IMR-90 (cell line): Measurements from ENCODE around the gene CUX1. TPM values are rescaled to one million over a fixed set of nuclear protein-coding genes. Genes with fewer than 3 reads are reported as not detected.

Experiments
- ATAC-seq: fragments of 200-7000 bp; cut with Tn5 transposase; 2 replicates; pipeline ENCODE4 v1.9.1; 2020; ENCODE audit warnings: low read depth, mild to moderate bottlenecking, moderate library complexity
- BruUV-seq: library from RNA; stranded (reverse); fragments of 400-500 nt; replicated peaks from 2 replicates; lab custom pipeline; 2021; lab: Mats Ljungman, UMichigan
- CTCF ChIA-PET: fragments of 300-600 bp; formaldehyde crosslinking; extraction: SDS; loops from one replicate; lab custom pipeline; 2021; ENCODE audit warnings: antibody characterized with exemption; lab: Yijun Ruan, JAX
- POLR2A ChIA-PET: fragments of 300-600 bp; sonication (Branson Sonifier 250); formaldehyde crosslinking; loops from one replicate; lab custom pipeline; 2022; ENCODE audit warnings: antibody characterized with exemption; ENCODE audit not compliant: unreplicated experiment; lab: Charles Lee
- DNase-seq: peaks from one replicate; pipeline ENCODE4 v3.0.0; 2013
- H2AFZ ChIP-seq: replicated peaks from 2 replicates; pipeline ENCODE3; 2013; ENCODE audit warnings: low read length, mild to moderate bottlenecking; ENCODE audit not compliant: poor library complexity
- H2AK5ac ChIP-seq: 2 replicates; pipeline ENCODE4 v1.6.1; 2013; ENCODE audit warnings: low read depth, low read length, inconsistent platforms
- H2AK9ac ChIP-seq: replicated peaks from 2 replicates; pipeline ENCODE3; 2013; ENCODE audit warnings: mild to moderate bottlenecking, low read depth, low read length, moderate library complexity; ENCODE audit not compliant: poor library complexity
- H2BK120ac ChIP-seq: 2 replicates; pipeline ENCODE4 v1.6.1; 2013; ENCODE audit warnings: low read depth, low read length, inconsistent platforms
- H2BK15ac ChIP-seq: 3 replicates; pipeline ENCODE4 v1.6.1; 2013; ENCODE audit warnings: low read depth, low read length, inconsistent platforms
- H2BK20ac ChIP-seq: 2 replicates; pipeline ENCODE4 v1.6.1; 2013; ENCODE audit warnings: low read depth, mild to moderate bottlenecking, inconsistent platforms, low read length, moderate library complexity
- H2BK5ac ChIP-seq: 2 replicates; pipeline ENCODE4 v1.6.1; 2013; ENCODE audit warnings: mild to moderate bottlenecking, low read depth, low read length, inconsistent platforms; ENCODE audit not compliant: poor library complexity, severe bottlenecking
- H3K14ac ChIP-seq: replicated peaks from 2 replicates; pipeline ENCODE4 v1.6.1; 2013; ENCODE audit warnings: low read depth, low read length, inconsistent platforms
- H3K18ac ChIP-seq: 2 replicates; pipeline ENCODE4 v1.6.1; 2013; ENCODE audit warnings: low read depth, low read length, control low read depth
- H3K23ac ChIP-seq: 2 replicates; pipeline ENCODE4 v1.6.1; 2013; ENCODE audit warnings: low read depth, low read length, inconsistent platforms
- H3K27ac ChIP-seq: 2 replicates; pipeline ENCODE4 v1.5.1; 2013; ENCODE audit warnings: mild to moderate bottlenecking, control low read depth, low read length; ENCODE audit not compliant: insufficient read depth
- H3K27me3 ChIP-seq: 2 replicates; pipeline ENCODE4 v1.6.1; 2013; ENCODE audit warnings: low read length; ENCODE audit not compliant: control insufficient read depth, insufficient read depth
- H3K36me3 ChIP-seq: 2 replicates; pipeline ENCODE4 v1.6.1; 2013; ENCODE audit warnings: low read length, mixed read lengths; ENCODE audit not compliant: control insufficient read depth, insufficient read depth
- H3K4ac ChIP-seq: 2 replicates; pipeline ENCODE4 v1.6.1; 2013; ENCODE audit warnings: low read depth, low read length, inconsistent platforms
- H3K4me1 ChIP-seq: 2 replicates; pipeline ENCODE4 v1.6.1; 2013; ENCODE audit warnings: low read length, mixed read lengths; ENCODE audit not compliant: control insufficient read depth, insufficient read depth
- H3K4me2 ChIP-seq: 2 replicates; pipeline ENCODE4 v1.6.1; 2013; ENCODE audit warnings: low read depth, mild to moderate bottlenecking, control low read depth, low read length, moderate library complexity
- H3K4me3 ChIP-seq: 2 replicates; pipeline ENCODE4 v1.5.1; 2013; ENCODE audit warnings: low read depth, mild to moderate bottlenecking, control low read depth, low read length, moderate library complexity; ENCODE audit not compliant: insufficient read depth
- H3K56ac ChIP-seq: 2 replicates; pipeline ENCODE4 v1.6.1; 2013; ENCODE audit warnings: low read length, inconsistent platforms; ENCODE audit not compliant: insufficient read depth; ENCODE audit errors: extremely low read depth
- H3K79me1 ChIP-seq, 2 experiments: 2 replicates each; pipeline ENCODE4 v1.6.1; 2013; ENCODE audit warnings: low read length in 2 of 2, inconsistent platforms in 1 of 2, low read depth in 1 of 2
- H3K9ac ChIP-seq: 2 replicates; pipeline ENCODE4 v1.6.1; 2013; ENCODE audit warnings: low read depth, low read length, control low read depth
- H3K9me1 ChIP-seq: 2 replicates; pipeline ENCODE4 v1.6.1; 2013; ENCODE audit warnings: low read length, inconsistent platforms; ENCODE audit not compliant: insufficient read depth
- H3K9me3 ChIP-seq: 2 replicates; pipeline ENCODE4 v1.6.1; 2013; ENCODE audit warnings: low read length; ENCODE audit not compliant: control insufficient read depth, insufficient read depth
- H4K20me1 ChIP-seq: 2 replicates; pipeline ENCODE4 v1.6.1; 2013; ENCODE audit warnings: low read length, inconsistent platforms; ENCODE audit not compliant: insufficient read depth
- H4K5ac ChIP-seq: 2 replicates; pipeline ENCODE4 v1.6.1; 2013; ENCODE audit warnings: mild to moderate bottlenecking, low read depth, low read length, control low read depth
- H4K8ac ChIP-seq, 2 experiments: 2 replicates each; pipeline ENCODE4 v1.6.1; 2013; ENCODE audit warnings: low read depth in 2 of 2, low read length in 2 of 2, control low read depth in 1 of 2, inconsistent platforms in 1 of 2
- H4K91ac ChIP-seq: 2 replicates; pipeline ENCODE4 v1.6.1; 2013; ENCODE audit warnings: low read depth, low read length, inconsistent platforms; ENCODE audit not compliant: insufficient read depth
- BHLHE40 ChIP-seq: fragments of 150-350 bp; IDR thresholded peaks from 2 replicates; pipeline ENCODE4 v1.6.1; 2016; ENCODE audit warnings: mild to moderate bottlenecking, low read depth, low read length
- CEBPB ChIP-seq: IDR thresholded peaks from 2 replicates; pipeline ENCODE4 v1.6.1; 2012; ENCODE audit warnings: low read depth, low read length, improper control_type of control experiment
- CHD1 ChIP-seq: IDR thresholded peaks from 2 replicates; pipeline ENCODE4 v1.6.1; 2012; ENCODE audit warnings: low read depth, low read length, improper control_type of control experiment
- CTCF ChIP-seq: conservative IDR thresholded peaks from 2 replicates; pipeline ENCODE4 v1.5.1; 2012; ENCODE audit warnings: mild to moderate bottlenecking, low read depth, low read length, improper control_type of control experiment
- ELK1 ChIP-seq: fragments of 150-350 bp; IDR thresholded peaks from 2 replicates; pipeline ENCODE4 v1.6.1; 2016; ENCODE audit warnings: low read depth, mild to moderate bottlenecking, low read length, moderate library complexity, borderline replicate concordance
- FOS ChIP-seq: fragments of 150-350 bp; IDR thresholded peaks from 2 replicates; pipeline ENCODE4 v1.6.1; 2016; ENCODE audit warnings: low read depth, low read length
- MAFK ChIP-seq: IDR thresholded peaks from 2 replicates; pipeline ENCODE4 v1.6.1; 2012; ENCODE audit warnings: low read depth, low read length, improper control_type of control experiment
- MAZ ChIP-seq: IDR thresholded peaks from 2 replicates; pipeline ENCODE4 v1.6.1; 2012; ENCODE audit warnings: low read depth, mild to moderate bottlenecking, low read length, improper control_type of control experiment, moderate library complexity, borderline replicate concordance
- MXI1 ChIP-seq: IDR thresholded peaks from 2 replicates; pipeline ENCODE4 v1.6.1; 2012; ENCODE audit warnings: low read depth, mild to moderate bottlenecking, low read length, moderate library complexity, borderline replicate concordance
- NFE2L2 ChIP-seq: fragments of 150-350 bp; IDR thresholded peaks from 2 replicates; pipeline ENCODE4 v1.6.1; 2016; ENCODE audit warnings: low read depth, mild to moderate bottlenecking, low read length
- POLR2A ChIP-seq: IDR thresholded peaks from 2 replicates; pipeline ENCODE4 v1.6.1; 2012; ENCODE audit warnings: mild to moderate bottlenecking, low read depth, low read length
- RAD21 ChIP-seq: IDR thresholded peaks from 2 replicates; pipeline ENCODE4 v1.6.1; 2012; ENCODE audit warnings: low read length, improper control_type of control experiment
- RCOR1 ChIP-seq: IDR thresholded peaks from 2 replicates; pipeline ENCODE4 v1.6.1; 2012; ENCODE audit warnings: mild to moderate bottlenecking, low read length, improper control_type of control experiment; ENCODE audit not compliant: insufficient replicate concordance
- RFX5 ChIP-seq: IDR thresholded peaks from 2 replicates; pipeline ENCODE4 v1.8.0; 2012; ENCODE audit warnings: low read depth, mild to moderate bottlenecking, low read length, moderate library complexity
- SMC3 ChIP-seq: fragments of 150-350 bp; IDR thresholded peaks from 2 replicates; pipeline ENCODE4 v1.6.1; 2016; ENCODE audit warnings: low read depth, mild to moderate bottlenecking, antibody characterized with exemption, low read length, moderate library complexity
- USF2 ChIP-seq: fragments of 150-350 bp; IDR thresholded peaks from 2 replicates; pipeline ENCODE4 v1.6.1; 2017; ENCODE audit warnings: mild to moderate bottlenecking, antibody characterized with exemption, low read length, low read depth
- WGBS, 2 experiments: methylation state at CpG; one replicate each; pipeline versions ENCODE4 v1.1.5 to v1.1.7; 2013; ENCODE audit warnings: missing lambda C conversion rate in 2 of 2; ENCODE audit not compliant: insufficient read length in 1 of 2; ENCODE audit errors: extremely low coverage in 2 of 2; 5-methylcytosine and 5-hydroxymethylcytosine counted together
- dilution Hi-C: fragments of 300-500 bp; cut with HindIII; formaldehyde crosslinking; loops from one replicate; pipeline ENCODE4 v1.14.3; 2018; ENCODE audit warnings: low sequenced_read_pairs; ENCODE audit not compliant: unreplicated experiment
- in situ Hi-C: fragments of 300-500 bp; cut with MboI; formaldehyde crosslinking; loops from 3 replicates; pipeline ENCODE4 v1.14.3; 2019; ENCODE audit warnings: low sequenced_read_pairs, inconsistent platforms, mixed read lengths
- intact Hi-C: fragments of 100-400 bp; cut with micrococcal nuclease; formaldehyde crosslinking; loops from 2 replicates; pipeline ENCODE4 v1.10.0; 2022
- polyA plus RNA-seq, 3 experiments: library from polyadenylated mRNA; depleted of rRNA; stranded (reverse); fragments of >200 nt; gene quantifications; 2 replicates each; pipeline ENCODE4 v1.2.3, GENCODE V29; 2012; ENCODE audit warnings: low replicate concordance in 1 of 3
- total RNA-seq: library from RNA; depleted of rRNA; stranded (reverse); fragments of >200 nt; gene quantifications from 2 replicates; pipeline ENCODE4 v1.2.3, GENCODE V29; 2012

Gene CUX1
- total and polyA plus RNA-seq, 2 of the 4 experiments (the other 2 are of a cell fraction), result 19.7 to 46.4 TPM

- Histone ChIP-seq H3K36me3 (no peaks in the 10 kb centered on the region), H3K4me1 (peaks cover 18% of the 10 kb centered on the region), H2BK120ac (no peak overlapping the region), H4K91ac (no peak overlapping the region), H2AK9ac (peak overlapping the region; percentile 62), H2AK5ac (no peak overlapping the region), H3K27me3 (no peaks in the 10 kb centered on the region), H3K4ac (no peak overlapping the region), H3K18ac (no peak overlapping the region), H3K23ac (no peak overlapping the region), H3K4me3 (no peak overlapping the region), H4K8ac (no peak overlapping the region), H3K4me2 (no peak overlapping the region), H2AFZ (no peak overlapping the region), H3K14ac (no peak overlapping the region), H3K9me3 (no peaks in the 10 kb centered on the region), H3K79me1 (peaks cover 48 to 87% of the 10 kb centered on the region in 2 experiments), H3K9ac (no peak overlapping the region), H3K27ac (no peak overlapping the region), H3K56ac (no peak overlapping the region), H4K20me1 (peaks cover 41% of the 10 kb centered on the region), H2BK5ac (no peak overlapping the region), H2BK15ac (no peak overlapping the region), H2BK20ac (no peak overlapping the region), H4K5ac (no peak overlapping the region), H3K9me1 (peaks cover 14% of the 10 kb centered on the region)
- TF ChIP-seq SMC3, result no peak
- TF ChIP-seq CEBPB, result no peak
- no peak for TF ChIP-seq POLR2A
- TF ChIP-seq RFX5, result no peak
- TF ChIP-seq MAZ, result no peak
- TF ChIP-seq USF2, result no peak
- TF ChIP-seq ELK1, result no peak
- no peak for TF ChIP-seq MXI1
- TF ChIP-seq FOS, result no peak
- no peak for TF ChIP-seq RAD21
- TF ChIP-seq CTCF, result no peak
- no peak for TF ChIP-seq RCOR1
- TF ChIP-seq NFE2L2, result no peak
- TF ChIP-seq MAFK, result no peak
- no peak for TF ChIP-seq BHLHE40
- TF ChIP-seq CHD1, result no peak
- DNase-seq, result no peak
- ChIA-PET CTCF (no interaction called here), POLR2A (no interaction called here)
- no TSS peak for BruUV-seq
- dilution Hi-C loops (no loop called here), intact Hi-C loops (no loop called here), in situ Hi-C loops (no loop called here)
- no CpG with 5 or more reads among the region's 10 CpGs for WGBS, 2 experiments
- no peak for ATAC-seq
Observed at GRCh38 chr7:101898106-101898505, 80.7 kb downstream of the CUX1 start.
